ENCODE results near the gene RNU1-4.
"Not testable (repeated sequence)": the region's sequence is repeated elsewhere in the genome, so short reads cannot be mapped to it uniquely, and the experiment has no call there.

RNU1-4 gene

GRCh38 chr1:16732254-16732896 lies 7.9 kb upstream of the RNU1-4 start:
- not testable (repeated sequence) for DNase-seq

- DNase-seq = not testable (repeated sequence)
These were observed 914 bp downstream of the RNU1-4 start for GRCh38 chr1:16741230-16741629.

GRCh38 chr1:16747660-16748059 lies 7.3 kb downstream of the RNU1-4 start:
- not testable (repeated sequence) for DNase-seq

GRCh38 chr1:16748710-16749109 lies 8.4 kb downstream of the RNU1-4 start:
- DNase-seq = not testable (repeated sequence)

GRCh38 chr1:16749910-16750888 lies 9.9 kb downstream of the RNU1-4 start:
- DNase-seq = not testable (repeated sequence)

- not testable (repeated sequence) for DNase-seq
These were observed 12.5 kb downstream of the RNU1-4 start for GRCh38 chr1:16752770-16753169.

GRCh38 chr1:16755385-16755784 lies 15.1 kb downstream of the RNU1-4 start:
- not testable (repeated sequence) for DNase-seq

- not testable (repeated sequence) for DNase-seq
These were observed 15.6 kb downstream of the RNU1-4 start for GRCh38 chr1:16755932-16756331.

- DNase-seq = not testable (repeated sequence)
These were observed 17.3 kb downstream of the RNU1-4 start for GRCh38 chr1:16757574-16757973.

GRCh38 chr1:16758060-16758459 lies 17.7 kb downstream of the RNU1-4 start:
- DNase-seq = not testable (repeated sequence)

GRCh38 chr1:16759041-16759493 lies 18.8 kb downstream of the RNU1-4 start:
- DNase-seq = not testable (repeated sequence)

- not testable (repeated sequence) for DNase-seq
These were observed 19.5 kb downstream of the RNU1-4 start for GRCh38 chr1:16759650-16760455.

GRCh38 chr1:16760456-16760765 lies 20.1 kb downstream of the RNU1-4 start:
- not testable (repeated sequence) for DNase-seq

- DNase-seq = not testable (repeated sequence)
These were observed 20.5 kb downstream of the RNU1-4 start for GRCh38 chr1:16760801-16761200.

GRCh38 chr1:16764248-16764819 lies 24.0 kb downstream of the RNU1-4 start:
- not testable (repeated sequence) for DNase-seq

GRCh38 chr1:16764820-16765655 lies 24.7 kb downstream of the RNU1-4 start:
- not testable (repeated sequence) for DNase-seq

GRCh38 chr1:16765731-16766605 lies 25.7 kb downstream of the RNU1-4 start:
- DNase-seq = not testable (repeated sequence)

GRCh38 chr1:16766689-16767256 lies 26.5 kb downstream of the RNU1-4 start:
- not testable (repeated sequence) for DNase-seq

- DNase-seq = not testable (repeated sequence)
These were observed 29.9 kb downstream of the RNU1-4 start for GRCh38 chr1:16770139-16770759.
